Activated naive CD8-positive, alpha-beta T cell treated with anti-CD3 and anti-CD28 coated beads, Interleukin-2, amount 10 ng/mL, durations not matched to agents 7 days and 5 days (primary cell): ENCODE measurements around the gene TPO. TPM values are rescaled to one million over a fixed set of nuclear protein-coding genes. Genes with fewer than 3 reads are reported as not detected.
"Not testable (repeated sequence)": the region's sequence is repeated elsewhere in the genome, so short reads cannot be mapped to it uniquely, and the experiment has no call there.

Experiments used
- ATAC-seq: fragments of 150-1000 bp; cut with Tn5 transposase; one replicate; pipeline ENCODE4 v1.10.0; 2021; ENCODE audit warnings: low read depth, moderate library complexity
- POLR2A ChIA-PET: fragments of 350-600 bp; sonication (Branson Sonifier 250); formaldehyde crosslinking; loops from one replicate; lab custom pipeline; 2021; ENCODE audit warnings: antibody characterized with exemption; lab: Charles Lee
- DNase-seq: peaks from one replicate; pipeline ENCODE4 v3.0.0; 2021
- H3K27ac Mint-ChIP-seq: one replicate; pipeline ENCODE4 v1.8.0; 2022; ENCODE audit warnings: mild to moderate bottlenecking, mixed read lengths
- H3K27me3 Mint-ChIP-seq: one replicate; pipeline ENCODE4 v1.8.0; 2022; ENCODE audit warnings: mild to moderate bottlenecking, moderate library complexity, mixed read lengths
- H3K36me3 Mint-ChIP-seq: one replicate; pipeline ENCODE4 v1.8.0; 2021; ENCODE audit warnings: mild to moderate bottlenecking, mixed read lengths
- H3K4me1 Mint-ChIP-seq: one replicate; pipeline ENCODE4 v1.8.0; 2021; ENCODE audit warnings: mixed read lengths
- H3K4me3 Mint-ChIP-seq: one replicate; pipeline ENCODE4 v1.8.0; 2022; ENCODE audit warnings: mild to moderate bottlenecking, moderate library complexity, mixed read lengths
- H3K9me3 Mint-ChIP-seq: one replicate; pipeline ENCODE4 v1.8.0; 2021; ENCODE audit warnings: mixed read lengths
- total RNA-seq, 2 experiments: library from RNA; stranded (reverse); gene quantifications; one replicate each; pipeline ENCODE4 v1.2.3, GENCODE V29; 2021

Gene TPO
- total RNA-seq, 2 experiments from 2014 or later = not detected

DNA sequence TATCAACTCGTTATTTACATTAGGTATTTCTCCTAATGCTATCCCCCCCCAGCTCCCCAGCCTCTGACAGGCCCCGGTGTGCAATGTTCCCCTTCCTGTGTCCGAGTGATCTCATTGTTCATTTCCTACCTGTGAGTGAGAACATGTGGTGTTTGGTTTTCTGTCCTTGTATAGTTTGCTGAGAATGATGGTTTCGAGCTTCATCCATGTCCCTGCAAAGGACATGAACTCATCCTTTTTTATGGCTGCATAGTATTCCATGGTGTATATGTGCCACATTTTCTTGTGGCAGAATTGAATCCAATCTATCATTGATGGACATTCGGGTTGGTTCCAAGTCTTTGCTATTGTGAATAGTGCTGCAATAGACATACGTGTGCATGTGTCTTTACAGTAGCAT, 23.1 kb upstream of the TPO start:
- H3K4me1 Mint-ChIP-seq, H3K36me3 Mint-ChIP-seq, H3K9me3 Mint-ChIP-seq, POLR2A ChIA-PET, H3K27ac Mint-ChIP-seq, H3K27me3 Mint-ChIP-seq, DNase-seq, ATAC-seq, H3K4me3 Mint-ChIP-seq: not testable (repeated sequence)

DNA sequence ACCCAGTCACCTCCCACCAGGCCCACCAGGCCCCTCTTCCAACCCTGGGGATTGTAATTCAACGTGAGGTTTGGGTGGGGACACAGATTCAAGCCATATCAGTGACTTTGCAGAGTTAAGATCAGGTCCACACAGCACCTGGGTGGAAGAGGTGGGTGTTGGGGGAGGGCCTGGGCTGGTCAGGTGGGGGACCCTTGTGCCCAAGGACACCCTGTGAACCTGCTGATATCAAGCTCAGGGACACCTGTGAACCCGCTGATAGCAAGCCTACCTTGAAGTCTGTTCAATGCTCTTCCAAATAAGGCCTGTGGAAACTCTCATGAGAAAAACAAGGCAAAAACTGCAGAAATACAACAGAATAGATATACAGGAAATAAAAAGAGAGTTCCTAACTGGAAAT, 19.9 kb upstream of the TPO start:
- Mint-ChIP-seq H3K27me3 (no peaks in the 10 kb centered on the region), H3K4me3 (no peak overlapping the region), H3K9me3 (peaks cover 4% of the 10 kb centered on the region), H3K27ac (no peak overlapping the region), H3K4me1 (no peaks in the 10 kb centered on the region), H3K36me3 (no peaks in the 10 kb centered on the region)
- ATAC-seq (no peak), DNase-seq (no peak)
- POLR2A ChIA-PET = no interaction called here

DNA sequence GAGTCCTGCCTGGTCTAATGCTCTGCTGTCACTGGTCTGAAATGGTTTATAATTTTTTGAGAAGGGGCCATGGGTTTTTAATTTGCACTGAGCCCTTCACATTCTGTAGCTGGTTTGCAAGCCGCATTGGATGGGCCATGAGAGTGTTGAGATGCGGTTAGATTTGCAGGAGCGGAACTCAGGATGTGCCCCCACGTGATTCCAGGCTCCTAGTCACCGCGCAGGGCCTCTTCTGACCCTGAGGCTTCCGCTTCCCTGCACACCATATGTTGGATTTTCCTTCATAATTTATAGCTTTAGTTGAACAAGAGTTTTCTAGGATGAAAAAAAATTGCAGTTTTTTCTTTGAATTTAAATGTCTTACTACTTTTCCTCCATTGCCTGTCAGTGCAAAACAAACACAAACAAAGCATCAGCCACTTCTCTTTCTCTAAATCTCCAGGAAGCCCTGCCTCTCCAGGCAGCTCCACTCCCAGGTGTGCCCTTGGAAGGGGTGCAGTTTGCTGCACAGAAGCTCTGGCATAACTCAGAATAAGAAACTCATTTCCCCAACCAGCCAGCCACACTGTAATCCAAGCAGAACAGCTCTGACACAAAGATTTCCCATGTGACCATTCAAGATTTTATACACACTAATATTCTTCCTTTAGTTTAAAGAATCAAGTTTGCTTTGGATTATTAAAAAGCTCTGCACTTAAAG, 18.4 kb upstream of the TPO start:
- Mint-ChIP-seq H3K4me1 (no peaks in the 10 kb centered on the region), H3K36me3 (no peaks in the 10 kb centered on the region), H3K4me3 (no peak overlapping the region), H3K9me3 (peaks cover 4% of the 10 kb centered on the region), H3K27me3 (no peaks in the 10 kb centered on the region), H3K27ac (no peak overlapping the region)
- ATAC-seq = no peak
- POLR2A ChIA-PET = no interaction called here
- DNase-seq = no peak

DNA sequence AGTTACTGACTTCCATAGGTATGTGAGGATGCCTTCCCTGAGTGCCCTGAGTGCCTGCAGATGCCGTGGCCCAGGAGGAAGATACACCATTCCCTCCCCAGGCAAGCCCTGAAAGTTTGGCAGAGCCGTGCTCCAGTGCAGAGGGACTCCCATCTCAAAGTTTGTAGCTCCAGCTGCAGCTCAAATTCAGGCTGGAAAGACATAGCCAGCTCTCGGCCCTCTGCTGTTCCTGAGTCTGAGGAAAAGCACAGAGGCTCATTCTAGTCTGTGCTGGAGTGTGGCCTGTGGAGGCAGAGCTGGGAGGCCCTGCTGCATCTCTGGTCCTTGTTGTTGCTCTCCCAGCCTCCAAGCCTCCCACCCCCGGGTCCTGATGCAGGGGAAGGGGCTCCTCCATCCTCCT, 15.9 kb upstream of the TPO start:
- ATAC-seq = no peak
- Mint-ChIP-seq H3K27me3 (no peaks in the 10 kb centered on the region), H3K4me1 (no peaks in the 10 kb centered on the region), H3K27ac (no peak overlapping the region), H3K9me3 (no peaks in the 10 kb centered on the region), H3K4me3 (no peak overlapping the region), H3K36me3 (no peaks in the 10 kb centered on the region)
- POLR2A ChIA-PET = no interaction called here
- no peak for DNase-seq

DNA sequence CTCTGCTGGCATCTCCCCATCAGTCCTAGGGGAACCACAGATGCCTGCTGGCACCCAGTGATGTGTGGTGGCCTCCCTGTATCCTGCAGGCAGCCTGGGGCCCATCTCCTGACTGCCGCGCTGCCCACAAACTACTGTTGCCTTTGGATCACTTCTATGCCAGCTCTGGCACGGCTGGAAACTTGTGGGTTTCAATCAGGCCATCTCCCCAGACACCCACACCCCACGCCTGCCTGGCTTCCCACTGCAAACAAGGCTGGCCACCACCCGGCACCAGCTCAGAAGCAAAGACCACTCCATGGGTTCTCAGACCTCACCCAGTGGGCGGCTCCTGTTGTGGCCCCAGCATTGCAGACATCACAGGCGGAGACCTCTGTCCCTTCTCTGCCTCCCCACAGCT, 15.1 kb upstream of the TPO start:
- ATAC-seq = no peak
- Mint-ChIP-seq H3K27ac (no peak overlapping the region), H3K27me3 (no peaks in the 10 kb centered on the region), H3K4me1 (no peaks in the 10 kb centered on the region), H3K36me3 (no peaks in the 10 kb centered on the region), H3K9me3 (no peaks in the 10 kb centered on the region), H3K4me3 (no peak overlapping the region)
- POLR2A ChIA-PET = no interaction called here
- no peak for DNase-seq

DNA sequence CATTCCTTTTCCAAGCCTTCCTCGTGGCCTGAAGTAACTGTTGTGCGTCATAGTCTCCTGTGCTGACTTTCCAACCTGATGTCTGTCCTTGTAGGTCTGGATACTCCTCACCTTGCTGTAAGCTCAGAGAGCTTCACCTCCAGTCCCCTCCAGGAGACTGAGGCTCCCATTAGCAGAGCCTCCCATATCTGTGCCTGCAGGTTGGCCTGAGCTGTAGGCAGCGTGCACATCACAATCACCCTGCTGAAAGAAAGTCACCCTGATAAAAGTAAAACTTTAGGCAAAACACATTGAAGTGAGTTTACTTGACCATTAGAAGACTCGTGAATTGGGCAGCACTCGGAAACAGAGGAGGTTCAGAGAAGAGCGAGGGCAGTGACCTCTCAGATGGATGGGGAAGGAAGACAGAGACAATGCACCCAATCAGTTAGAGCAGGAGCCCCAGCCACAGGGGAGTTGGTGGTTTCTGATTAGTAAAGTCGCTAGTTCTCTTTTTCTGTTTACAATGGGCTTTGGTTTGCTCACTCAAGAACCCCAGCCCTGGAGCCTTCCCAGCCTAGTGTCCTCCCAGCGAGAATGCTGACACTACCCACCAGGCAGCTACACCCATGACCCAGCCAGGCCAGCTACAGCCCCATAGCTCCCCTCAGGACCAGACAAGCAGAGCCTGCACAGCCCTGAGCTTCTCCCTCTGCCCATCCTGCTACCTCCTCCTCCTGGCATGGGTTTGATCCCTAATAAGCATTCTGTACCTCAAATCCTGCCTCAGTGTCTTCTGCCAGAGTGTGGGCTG, 12.1 kb upstream of the TPO start:
- no peaks in the 10 kb centered on the region for H3K4me1 Mint-ChIP-seq

DNA sequence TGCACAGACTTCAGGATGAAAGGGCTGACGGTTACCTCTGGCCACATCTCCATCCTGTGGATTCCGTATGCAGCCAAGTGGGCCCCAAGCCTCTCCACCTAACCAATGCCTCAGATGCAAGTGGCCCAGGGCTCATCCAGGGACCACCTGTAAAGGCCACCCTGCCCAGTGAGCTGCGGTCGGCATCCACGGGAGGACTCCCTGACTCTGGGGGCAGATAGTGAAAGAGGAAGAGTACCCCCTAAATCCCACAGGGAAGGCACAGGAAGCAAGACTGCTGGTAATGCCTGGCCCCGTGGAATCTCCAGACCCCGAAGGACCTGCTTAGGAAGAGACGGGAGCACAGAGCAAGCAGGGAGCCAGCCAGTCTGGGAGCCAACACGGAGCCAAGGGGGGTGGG, 11.2 kb upstream of the TPO start:
- H3K27ac Mint-ChIP-seq = no peak overlapping the region
- POLR2A ChIA-PET = no interaction called here

More for the DNA sequence above, 12.1 kb upstream of the TPO start:
- Mint-ChIP-seq H3K9me3 (peaks cover 5% of the 10 kb centered on the region), H3K27ac (no peak overlapping the region), H3K27me3 (no peaks in the 10 kb centered on the region), H3K36me3 (no peaks in the 10 kb centered on the region), H3K4me3 (no peak overlapping the region)
- POLR2A ChIA-PET = no interaction called here
- ATAC-seq (no peak), DNase-seq (no peak)

DNA sequence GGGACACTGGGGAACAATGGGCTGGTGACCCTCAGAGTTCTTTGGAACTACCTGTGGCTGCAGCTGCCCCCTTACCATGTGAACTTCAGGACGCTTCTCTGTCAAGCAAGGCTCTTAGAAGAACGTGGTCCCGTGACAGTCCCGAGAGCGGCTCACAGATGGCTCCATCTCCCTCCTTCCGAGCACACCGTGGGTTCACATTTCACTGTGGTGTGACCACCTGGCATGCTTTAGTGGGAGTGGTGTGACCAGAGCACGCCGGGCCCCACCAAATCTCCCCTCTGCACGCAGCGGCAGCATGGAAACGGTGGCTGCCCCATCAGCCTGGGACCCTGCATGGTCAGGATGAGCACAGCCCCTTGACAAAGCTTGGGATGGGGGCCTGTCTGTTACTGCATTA, 9.7 kb upstream of the TPO start:
- DNase-seq (no peak), ATAC-seq (no peak)
- no peak overlapping the region for H3K4me3 Mint-ChIP-seq
- peaks cover 5% of the 10 kb centered on the region for H3K9me3 Mint-ChIP-seq
- no peak overlapping the region for H3K27ac Mint-ChIP-seq
- H3K36me3 Mint-ChIP-seq = no peaks in the 10 kb centered on the region
- POLR2A ChIA-PET = no interaction called here
- no peaks in the 10 kb centered on the region for H3K27me3 Mint-ChIP-seq
- H3K4me1 Mint-ChIP-seq = no peaks in the 10 kb centered on the region

More for the DNA sequence above, 11.2 kb upstream of the TPO start:
- DNase-seq = no peak
- Mint-ChIP-seq H3K4me3 (no peak overlapping the region), H3K36me3 (no peaks in the 10 kb centered on the region), H3K27me3 (no peaks in the 10 kb centered on the region), H3K9me3 (peaks cover 5% of the 10 kb centered on the region), H3K4me1 (no peaks in the 10 kb centered on the region)
- ATAC-seq = no peak

DNA sequence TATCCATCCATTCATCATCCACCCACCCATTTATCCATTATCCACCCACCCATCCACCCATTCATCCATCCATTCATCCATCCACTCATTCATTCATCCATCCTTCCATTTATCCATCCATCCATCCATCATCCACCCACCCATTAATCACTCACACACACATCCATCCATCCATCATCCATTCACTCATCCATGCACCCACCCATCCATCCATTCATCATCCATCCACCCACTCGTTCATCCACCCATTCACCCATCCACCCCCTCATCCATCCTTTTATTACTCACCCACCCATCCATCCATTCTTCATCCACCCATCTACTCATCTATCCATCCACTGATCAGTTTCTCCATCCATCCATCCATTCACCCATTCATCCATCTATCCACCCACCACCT, 8.1 kb upstream of the TPO start:
- no peak for ATAC-seq
- no peak overlapping the region for H3K4me3 Mint-ChIP-seq
- H3K4me1 Mint-ChIP-seq = no peaks in the 10 kb centered on the region
- no peak for DNase-seq
- H3K9me3 Mint-ChIP-seq = peaks cover 5% of the 10 kb centered on the region
- no peaks in the 10 kb centered on the region for H3K36me3 Mint-ChIP-seq
- POLR2A ChIA-PET = no interaction called here
- H3K27ac Mint-ChIP-seq = no peak overlapping the region
- H3K27me3 Mint-ChIP-seq = no peaks in the 10 kb centered on the region

DNA sequence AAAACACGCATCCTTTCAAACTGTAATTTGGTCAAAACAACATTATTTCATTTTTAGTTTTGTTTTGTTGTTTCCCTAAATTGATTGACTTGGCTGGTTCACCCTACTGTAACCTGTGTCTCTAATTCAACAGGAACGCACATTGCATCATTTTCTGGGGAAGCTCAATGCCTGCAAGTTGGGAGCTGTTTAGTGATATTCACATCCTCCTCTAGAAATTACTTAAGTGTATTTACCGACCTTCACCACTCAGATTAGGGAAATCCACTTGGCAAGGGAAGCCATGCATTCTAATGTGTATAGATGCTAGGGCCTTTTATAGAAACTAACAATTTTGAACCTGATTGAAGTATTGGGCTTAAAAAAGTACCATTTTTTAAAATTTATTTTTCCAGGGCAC, 7.3 kb upstream of the TPO start:
- no peak for DNase-seq
- Mint-ChIP-seq H3K27ac (no peak overlapping the region), H3K36me3 (no peaks in the 10 kb centered on the region), H3K27me3 (no peaks in the 10 kb centered on the region), H3K4me3 (no peak overlapping the region), H3K9me3 (peaks cover 5% of the 10 kb centered on the region), H3K4me1 (no peaks in the 10 kb centered on the region)
- POLR2A ChIA-PET = no interaction called here
- ATAC-seq = no peak

DNA sequence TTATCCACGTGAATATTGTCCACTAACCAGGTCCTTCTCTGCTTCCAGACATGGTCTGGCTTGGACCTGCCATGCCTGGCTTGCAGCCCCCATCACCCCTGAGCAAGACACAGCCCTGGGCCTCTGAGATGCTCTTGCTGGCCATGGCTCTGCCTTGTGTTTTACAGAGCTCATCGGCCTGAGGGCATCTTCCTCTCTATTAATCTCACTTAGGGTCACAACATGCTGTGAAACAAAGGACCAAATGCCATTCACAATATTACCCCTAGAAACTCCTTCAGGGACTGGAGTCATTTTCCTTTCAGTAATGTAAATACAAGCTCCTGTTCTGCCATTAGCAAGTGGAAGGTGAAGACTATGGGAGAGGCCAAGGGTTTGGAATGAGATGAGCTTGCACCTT, 6.8 kb upstream of the TPO start:
- Mint-ChIP-seq H3K27ac (no peak overlapping the region), H3K4me3 (no peak overlapping the region), H3K9me3 (peaks cover 5% of the 10 kb centered on the region), H3K27me3 (no peaks in the 10 kb centered on the region), H3K4me1 (no peaks in the 10 kb centered on the region), H3K36me3 (no peaks in the 10 kb centered on the region)
- POLR2A ChIA-PET = no interaction called here
- DNase-seq (no peak), ATAC-seq (no peak)

DNA sequence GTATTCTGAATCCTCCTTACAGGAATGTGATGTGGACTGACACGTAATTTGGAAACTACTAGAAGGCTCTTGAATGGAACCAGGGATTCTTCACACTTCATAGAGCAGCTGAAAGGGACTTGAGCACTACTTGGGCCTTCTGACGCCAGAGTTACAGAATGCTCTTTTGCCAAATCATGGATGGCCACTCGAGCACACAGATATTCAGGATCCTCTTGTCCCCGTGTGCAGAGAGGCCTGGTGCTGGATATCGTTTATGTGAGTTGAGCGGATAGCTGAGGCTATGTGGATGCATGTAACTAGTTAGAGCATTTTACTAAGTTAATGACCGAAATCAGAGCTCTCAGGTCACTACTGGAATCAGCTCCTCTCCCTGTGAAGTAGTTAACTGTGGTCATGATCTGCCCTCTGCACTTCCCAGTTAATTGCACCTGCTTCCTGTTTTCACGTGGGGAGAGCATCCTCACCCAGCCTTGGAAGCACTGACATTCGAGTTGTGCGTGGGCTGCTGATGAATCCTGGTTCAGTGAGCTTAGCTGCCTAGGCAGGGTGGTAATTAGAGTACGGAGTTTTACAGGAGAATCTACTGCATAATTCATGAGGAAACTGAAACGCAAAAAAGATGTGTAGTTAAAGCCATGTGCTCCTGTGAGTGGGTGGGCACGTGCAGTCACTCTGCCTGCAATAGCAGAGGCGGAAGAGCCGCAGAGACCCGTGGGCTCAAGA, 5.2 kb upstream of the TPO start:
- Mint-ChIP-seq H3K27ac (no peak overlapping the region), H3K36me3 (no peaks in the 10 kb centered on the region), H3K9me3 (peaks cover 5% of the 10 kb centered on the region), H3K27me3 (no peaks in the 10 kb centered on the region), H3K4me3 (no peak overlapping the region), H3K4me1 (no peaks in the 10 kb centered on the region)
- no peak for DNase-seq
- POLR2A ChIA-PET = no interaction called here
- no peak for ATAC-seq

DNA sequence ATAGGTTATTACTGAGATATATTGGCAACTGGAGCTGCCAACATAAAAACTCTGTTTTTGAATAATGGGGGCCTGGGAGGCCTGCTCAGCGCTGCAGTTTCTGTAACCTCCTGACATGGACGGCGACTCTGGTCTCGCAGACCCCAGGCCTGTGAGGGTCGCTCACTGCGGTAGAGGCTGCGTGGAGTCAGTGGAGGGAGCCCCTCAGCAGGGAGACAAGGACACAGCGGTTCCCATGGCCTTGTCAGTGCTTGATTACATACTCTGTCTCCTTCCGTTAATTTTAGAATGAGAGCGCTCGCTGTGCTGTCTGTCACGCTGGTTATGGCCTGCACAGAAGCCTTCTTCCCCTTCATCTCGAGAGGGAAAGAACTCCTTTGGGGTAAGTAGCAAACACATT, 858 bp downstream of the TPO start:
- no peaks in the 10 kb centered on the region for H3K36me3 Mint-ChIP-seq
- no peaks in the 10 kb centered on the region for H3K27me3 Mint-ChIP-seq
- no peaks in the 10 kb centered on the region for H3K9me3 Mint-ChIP-seq
- H3K4me1 Mint-ChIP-seq = no peaks in the 10 kb centered on the region
- POLR2A ChIA-PET = no interaction called here
- H3K4me3 Mint-ChIP-seq = no peak overlapping the region
- DNase-seq = no peak
- no peak overlapping the region for H3K27ac Mint-ChIP-seq
- no peak for ATAC-seq

DNA sequence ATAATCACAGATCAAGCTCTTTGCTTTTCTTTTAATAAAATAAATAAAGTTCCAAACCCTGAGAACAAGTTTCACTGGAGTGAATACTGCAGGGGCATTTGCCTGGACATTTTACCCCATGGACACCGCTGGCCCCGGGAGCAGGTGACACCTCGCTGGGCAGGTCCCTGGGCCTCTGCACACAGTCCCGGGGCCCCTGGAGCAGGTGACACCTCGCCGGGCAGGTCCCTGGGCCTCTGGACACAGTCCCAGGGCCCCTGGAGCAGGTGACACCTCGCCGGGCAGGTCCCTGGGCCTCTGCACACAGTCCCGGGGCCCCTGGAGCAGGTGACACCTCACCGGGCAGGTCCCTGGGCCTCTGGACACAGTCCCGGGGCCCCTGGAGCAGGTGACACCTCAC, 1.6 kb downstream of the TPO start:
- POLR2A ChIA-PET, ATAC-seq, H3K36me3 Mint-ChIP-seq, H3K4me1 Mint-ChIP-seq, H3K9me3 Mint-ChIP-seq, H3K4me3 Mint-ChIP-seq, H3K27ac Mint-ChIP-seq, DNase-seq, H3K27me3 Mint-ChIP-seq: not testable (repeated sequence)
